HT-29 (cell line): ENCODE results near the gene PSEN2. TPM values are rescaled to one million over a fixed set of nuclear protein-coding genes. Genes with fewer than 3 reads are reported as not detected.

Experiments used
- DNase-seq: peaks from one replicate; pipeline ENCODE4 v3.0.0-alpha.2; 2015; ENCODE audit warnings: low spot score
- total RNA-seq: library from RNA; depleted of rRNA; stranded (reverse); fragments of >200 nt; shearing (Covaris generic); gene quantifications from 2 replicates; pipeline ENCODE4 v1.2.3, GENCODE V29; 2014

Gene PSEN2
- total RNA-seq, 1 experiment from 2014 or later: 16.2 TPM

DNA sequence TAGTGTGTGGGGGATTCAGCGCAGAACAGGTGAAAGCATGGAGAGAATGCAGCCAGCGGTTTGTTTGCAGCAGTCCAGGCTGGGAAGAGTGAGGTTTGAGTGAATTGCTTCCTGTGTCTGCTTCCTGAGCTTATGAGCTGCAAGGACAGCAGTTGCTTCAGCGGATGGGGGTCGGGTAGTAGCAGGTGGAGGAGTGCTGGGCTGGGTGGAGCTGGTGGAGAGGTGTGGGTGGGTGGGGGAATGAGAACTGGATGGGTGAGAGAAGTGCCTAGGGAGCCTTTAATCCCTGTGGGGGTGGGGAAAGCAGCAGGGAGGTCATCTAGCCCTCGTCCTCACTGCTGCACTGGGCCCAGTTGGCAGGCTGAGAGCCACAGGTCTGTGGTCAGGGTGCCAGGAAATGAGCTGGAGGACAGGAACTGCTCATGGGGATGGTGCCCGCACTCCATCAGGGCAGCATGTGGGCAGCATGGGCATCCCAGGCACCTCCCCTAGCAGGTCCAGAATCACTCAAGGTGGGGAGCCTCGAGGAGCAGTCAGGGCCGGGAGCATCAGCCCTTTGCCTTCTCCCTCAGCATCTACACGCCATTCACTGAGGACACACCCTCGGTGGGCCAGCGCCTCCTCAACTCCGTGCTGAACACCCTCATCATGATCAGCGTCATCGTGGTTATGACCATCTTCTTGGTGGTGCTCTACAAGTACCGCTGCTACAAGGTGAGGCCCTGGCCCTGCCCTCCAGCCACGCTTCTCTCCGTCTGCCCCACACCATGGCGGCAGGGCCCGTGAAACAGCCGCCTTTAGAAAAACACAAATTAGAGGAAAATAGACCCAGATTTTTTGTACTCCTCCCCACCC lies 14.8 kb downstream of the PSEN2 start:
- DNase-seq: no peak

DNA sequence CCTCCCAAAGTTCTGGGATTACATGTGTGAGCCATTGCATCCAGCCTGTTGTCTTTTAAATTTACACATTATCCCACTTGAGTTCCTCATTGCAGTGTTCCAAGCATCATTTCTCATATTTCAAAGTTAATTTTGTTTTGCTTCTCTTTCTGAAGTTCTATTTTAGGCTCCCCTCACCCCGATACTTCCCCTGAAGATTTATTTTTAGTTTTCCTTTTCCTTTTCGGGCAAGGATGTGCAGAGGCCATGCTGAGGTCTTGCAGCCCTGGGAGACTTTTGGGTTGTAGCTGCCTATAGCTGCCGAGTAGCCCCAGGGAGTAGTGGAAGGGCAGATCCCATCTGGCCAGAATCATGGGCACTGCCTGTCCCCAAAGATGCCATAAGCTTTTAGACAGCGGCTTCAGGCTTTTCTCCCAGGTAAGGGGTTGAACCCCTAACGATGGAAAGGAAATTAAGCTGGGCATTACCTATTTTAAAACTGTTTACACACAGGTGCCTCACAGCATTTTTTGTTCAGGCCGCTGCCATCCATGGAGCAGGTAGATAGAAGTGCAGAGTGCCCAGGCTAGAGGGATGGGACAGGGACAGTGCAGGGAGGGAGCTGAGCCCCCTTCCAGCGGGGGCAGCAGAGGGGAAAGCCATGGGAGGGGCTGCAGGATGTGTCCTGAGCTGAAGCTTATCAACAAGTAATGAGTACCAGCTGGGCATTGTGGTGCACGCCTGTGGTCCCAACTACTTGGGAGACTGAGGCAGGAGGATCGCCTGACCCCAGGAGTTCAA lies 15.9 kb downstream of the PSEN2 start:
- DNase-seq: no peak

DNA sequence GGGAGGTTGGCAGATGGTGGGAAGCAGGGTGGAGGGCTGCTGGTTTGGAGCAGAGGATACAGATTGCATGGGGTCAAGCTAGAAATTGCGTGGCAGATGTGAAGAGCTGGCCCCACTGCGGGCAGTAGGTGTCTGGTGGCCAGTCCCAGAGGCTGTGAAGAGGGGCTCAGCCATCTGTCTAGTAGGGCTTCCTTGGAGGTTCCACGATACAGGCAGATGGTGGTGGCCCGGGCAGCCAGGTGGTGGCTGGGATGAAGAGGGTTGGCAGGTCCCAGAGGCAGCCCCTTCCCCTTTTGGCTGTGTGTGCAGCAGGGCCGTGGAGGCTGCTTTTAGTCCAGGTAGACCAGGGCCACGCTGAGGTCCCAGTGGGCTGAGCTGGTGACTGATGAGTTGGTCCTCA lies 16.6 kb downstream of the PSEN2 start:
- no peak for DNase-seq

DNA sequence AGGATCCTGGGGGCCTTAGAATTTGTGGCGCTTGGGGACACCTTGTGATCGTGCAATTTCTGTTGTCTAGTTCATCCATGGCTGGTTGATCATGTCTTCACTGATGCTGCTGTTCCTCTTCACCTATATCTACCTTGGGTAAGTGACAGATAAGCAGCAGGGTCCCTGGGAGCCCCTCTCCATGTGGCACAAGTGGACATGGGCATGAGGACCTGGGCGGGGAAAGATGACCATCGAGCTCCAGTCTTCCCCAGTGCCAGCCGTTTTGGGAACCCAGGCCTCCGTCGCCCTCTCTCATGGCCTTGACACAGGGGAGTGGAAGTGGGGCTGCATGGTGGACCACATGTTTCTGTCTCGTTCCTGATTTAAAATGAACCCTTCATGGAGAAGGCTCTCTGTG lies 17.6 kb downstream of the PSEN2 start:
- no peak for DNase-seq

DNA sequence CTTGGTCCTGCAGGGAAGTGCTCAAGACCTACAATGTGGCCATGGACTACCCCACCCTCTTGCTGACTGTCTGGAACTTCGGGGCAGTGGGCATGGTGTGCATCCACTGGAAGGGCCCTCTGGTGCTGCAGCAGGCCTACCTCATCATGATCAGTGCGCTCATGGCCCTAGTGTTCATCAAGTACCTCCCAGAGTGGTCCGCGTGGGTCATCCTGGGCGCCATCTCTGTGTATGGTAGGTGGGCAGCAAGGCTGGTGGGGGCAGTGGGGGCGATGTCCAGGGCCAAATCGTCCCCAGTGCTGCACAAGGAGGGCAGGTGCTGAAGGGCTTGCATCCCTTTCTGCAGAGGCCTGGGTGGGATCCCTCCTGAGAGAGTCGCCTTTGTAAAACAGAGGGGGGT lies 18.4 kb downstream of the PSEN2 start:
- no peak for DNase-seq

DNA sequence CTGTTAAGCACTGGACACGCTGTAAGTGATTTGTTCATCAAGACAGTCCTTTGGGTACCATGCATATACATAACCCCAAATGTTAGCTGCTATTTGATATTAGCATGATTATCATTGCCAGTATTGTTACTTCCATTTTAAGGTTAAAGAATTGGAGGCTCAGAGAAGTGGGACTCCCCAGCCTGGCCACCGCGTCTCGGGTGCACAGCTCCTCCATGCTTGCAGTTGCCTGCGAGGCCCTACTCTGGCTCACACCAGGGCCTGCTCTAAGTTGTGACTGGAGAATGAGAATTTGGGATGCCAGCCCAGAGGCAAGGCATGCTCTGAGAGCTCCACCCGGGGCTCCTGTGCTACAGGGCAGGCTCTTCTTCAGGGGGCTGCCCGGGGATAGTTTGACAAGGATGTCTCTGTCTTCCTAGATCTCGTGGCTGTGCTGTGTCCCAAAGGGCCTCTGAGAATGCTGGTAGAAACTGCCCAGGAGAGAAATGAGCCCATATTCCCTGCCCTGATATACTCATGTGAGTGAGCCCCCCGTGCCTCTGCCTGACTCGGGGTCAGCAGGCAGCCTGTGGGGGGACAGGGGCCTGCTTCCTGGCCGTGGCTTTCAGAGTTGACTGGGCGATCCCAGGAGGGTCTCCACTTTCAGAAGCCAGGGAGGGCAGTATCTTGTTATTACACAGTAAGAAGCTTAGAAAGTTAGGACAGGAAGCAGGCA lies 19.4 kb downstream of the PSEN2 start:
- DNase-seq: no peak

DNA sequence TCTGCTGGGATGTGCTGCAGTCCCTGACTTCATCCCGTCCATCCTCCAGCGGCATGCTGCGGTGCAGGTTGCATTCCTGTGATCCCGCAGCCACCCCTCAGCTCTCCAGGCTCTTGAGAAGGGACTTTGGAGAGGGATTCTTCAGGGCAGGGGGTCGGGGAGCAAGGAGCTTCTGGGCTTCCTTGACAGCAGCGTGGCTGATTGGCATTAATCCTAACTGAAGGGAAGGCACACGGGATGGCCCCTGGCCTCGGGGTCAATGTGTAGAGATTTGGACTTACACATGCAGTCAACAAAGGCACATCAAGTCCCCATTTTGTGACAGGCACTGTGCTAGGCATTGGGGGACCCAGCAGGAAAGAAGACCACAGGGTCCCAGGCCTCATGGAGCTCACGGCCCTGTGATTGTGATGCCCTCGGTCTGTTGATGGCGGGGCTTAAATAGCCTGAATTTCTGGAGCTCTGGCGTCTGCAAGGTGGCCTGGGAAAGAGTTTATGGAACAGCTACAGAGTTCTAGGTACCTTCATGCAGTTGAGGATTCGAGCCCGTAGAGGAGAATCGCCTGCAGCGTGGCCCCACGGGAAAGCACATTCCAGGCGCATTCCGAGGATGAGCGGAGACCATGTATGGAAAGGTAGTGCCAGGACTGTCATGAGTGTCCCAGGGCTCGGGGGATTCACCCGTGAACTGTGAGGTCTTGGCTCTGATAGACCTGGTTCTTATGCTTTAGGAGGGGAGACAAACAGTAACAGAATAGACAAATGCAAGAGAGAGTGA lies 20.1 kb downstream of the PSEN2 start:
- no peak for DNase-seq

DNA sequence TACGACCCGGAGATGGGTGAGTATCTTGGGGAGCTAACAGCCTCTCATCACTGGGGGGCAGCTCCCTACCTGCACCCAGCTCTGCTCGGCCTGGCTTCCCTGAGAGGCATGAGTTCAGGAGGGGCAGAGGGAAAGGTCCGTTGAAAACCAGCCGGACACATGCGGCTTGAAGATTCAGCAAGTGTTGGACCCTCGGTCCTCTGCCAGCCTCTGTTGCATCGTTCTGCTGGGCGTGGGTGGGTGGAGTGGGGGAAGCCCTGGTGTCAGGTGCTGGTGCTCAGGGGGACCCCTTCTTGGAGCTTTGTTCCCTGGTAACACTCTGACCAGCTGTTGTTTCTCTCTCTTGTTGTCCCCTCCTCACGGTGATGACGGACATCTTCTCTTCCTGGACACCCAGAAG lies 20.9 kb downstream of the PSEN2 start:
- DNase-seq: no peak

DNA sequence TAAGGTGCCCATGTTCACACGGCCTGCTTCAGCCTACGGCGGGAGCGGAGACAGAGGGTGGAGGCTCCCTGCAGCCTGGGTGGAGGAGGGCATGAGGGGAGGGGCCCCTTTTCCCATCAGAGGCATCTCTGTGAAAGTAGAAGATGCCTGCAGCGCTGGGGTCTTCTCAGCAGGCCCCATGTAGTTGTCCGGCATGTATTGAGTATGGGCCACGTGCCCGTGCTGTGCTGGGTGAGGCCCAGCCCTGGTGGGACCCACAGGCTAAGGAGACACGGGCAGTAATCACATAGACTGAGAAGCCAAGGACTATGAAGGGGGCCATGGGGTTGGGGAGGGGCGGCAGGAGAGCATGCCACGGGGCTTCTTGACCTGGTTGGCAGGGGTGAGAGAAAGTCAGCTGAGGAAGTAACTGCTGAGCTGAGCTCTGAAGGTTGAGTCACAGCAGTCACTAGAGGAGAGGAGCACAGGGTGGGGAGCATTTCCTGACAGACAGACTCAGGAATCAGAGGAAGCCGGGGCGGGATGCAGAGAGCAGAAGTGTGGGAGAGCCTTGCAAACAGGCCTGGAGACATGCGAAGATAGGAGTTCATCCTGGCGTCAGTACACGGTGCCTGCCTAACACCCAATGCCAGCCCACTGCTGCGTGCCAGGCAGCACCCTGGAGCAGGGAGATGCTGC lies 21.6 kb downstream of the PSEN2 start:
- no peak for DNase-seq

DNA sequence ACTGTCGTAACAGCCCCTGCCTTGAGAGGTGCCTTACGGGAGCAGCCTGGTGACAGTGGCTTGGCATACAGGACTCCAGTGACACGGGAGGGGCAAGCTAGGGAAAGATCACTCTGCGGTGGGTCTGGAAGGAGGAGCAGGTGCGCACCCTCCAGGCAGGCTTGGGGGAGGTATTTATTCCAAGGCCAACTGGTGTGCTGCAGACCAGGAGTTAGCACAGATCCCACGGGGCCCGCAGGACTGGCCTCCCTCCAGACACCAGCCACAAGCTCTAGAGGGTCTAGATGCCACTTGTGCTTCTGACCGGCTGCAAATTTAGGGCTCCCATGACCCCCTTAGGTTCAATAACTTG lies 22.1 kb downstream of the PSEN2 start:
- DNase-seq: no peak

DNA sequence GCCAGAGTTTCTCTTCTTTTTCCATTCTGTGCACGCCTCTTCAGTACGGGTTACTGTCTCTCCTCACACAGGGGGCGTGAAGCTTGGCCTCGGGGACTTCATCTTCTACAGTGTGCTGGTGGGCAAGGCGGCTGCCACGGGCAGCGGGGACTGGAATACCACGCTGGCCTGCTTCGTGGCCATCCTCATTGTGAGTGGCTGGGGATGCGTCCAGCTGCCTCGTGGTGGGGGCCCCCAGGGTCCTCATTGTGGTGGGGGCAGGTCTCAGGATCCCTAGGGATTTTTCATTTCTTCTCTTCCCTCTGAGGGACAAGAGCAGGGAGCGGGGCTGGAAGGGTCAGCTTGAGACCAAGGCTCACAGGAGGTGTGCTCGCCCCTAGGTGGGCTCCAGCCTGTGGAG lies 23.5 kb downstream of the PSEN2 start:
- DNase-seq: no peak

DNA sequence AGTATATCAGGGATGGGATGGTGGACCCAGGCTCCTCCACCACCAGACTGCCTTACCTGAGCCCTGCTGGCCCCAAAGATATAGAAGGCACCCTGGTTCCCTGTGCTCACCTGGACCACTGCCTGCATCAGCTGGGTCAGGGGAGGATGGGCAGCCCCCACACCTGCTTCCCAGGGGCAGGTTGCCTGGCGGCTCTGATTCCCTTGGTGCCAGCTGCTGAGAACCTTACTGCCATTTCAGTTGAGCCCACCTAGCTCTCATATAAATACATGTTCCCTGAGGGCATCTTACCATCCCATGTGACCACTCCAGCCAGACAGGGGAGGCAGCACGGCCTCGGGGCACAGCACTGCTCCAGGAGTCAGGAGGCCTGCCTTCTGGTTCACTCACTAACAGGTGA lies 24.4 kb downstream of the PSEN2 start:
- DNase-seq: no peak

DNA sequence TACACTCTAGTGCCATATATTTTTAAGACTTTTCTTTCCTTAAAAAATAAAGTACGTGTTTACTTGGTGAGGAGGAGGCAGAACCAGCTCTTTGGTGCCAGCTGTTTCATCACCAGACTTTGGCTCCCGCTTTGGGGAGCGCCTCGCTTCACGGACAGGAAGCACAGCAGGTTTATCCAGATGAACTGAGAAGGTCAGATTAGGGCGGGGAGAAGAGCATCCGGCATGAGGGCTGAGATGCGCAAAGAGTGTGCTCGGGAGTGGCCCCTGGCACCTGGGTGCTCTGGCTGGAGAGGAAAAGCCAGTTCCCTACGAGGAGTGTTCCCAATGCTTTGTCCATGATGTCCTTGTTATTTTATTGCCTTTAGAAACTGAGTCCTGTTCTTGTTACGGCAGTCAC lies 25.2 kb downstream of the PSEN2 start:
- no peak for DNase-seq

DNA sequence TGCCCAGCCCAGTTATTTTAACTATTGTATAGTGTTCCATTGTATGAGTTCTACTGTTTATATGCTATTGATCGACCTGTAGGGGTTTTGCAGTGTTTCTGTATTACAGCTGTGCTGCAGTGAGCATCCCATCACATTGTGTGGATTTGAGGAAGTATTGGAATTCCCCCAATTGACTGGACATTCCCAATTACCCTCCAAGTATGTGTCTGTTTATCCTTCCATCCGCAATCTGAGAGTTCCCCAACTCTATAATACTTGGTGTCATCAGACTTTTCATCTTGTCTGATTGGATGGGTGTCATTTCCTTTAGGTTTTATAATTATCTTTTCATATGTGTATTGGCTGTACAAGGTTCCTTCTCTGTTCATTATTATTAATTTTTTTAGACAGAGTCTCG lies 27.8 kb downstream of the PSEN2 start:
- no peak for DNase-seq

DNA sequence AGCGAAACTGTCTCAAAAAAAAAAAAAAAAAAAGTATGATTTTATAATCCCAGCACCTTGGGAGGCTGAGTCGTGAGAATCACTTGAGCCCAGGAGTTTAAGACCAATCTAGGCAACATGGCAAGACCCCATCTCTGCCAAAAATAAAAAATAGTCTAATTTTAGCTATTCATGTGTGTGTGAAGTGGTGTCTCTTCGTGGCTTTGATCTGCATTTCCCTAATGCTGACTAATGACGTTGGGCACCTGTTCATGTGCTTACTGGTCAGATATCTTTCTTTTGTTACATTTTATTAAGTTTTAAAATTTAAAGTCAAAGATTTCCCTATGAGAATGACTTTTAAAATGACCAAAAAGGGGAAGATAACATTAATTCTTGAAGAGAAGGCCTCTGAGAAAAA lies 31.0 kb downstream of the PSEN2 start:
- no peak for DNase-seq

DNA sequence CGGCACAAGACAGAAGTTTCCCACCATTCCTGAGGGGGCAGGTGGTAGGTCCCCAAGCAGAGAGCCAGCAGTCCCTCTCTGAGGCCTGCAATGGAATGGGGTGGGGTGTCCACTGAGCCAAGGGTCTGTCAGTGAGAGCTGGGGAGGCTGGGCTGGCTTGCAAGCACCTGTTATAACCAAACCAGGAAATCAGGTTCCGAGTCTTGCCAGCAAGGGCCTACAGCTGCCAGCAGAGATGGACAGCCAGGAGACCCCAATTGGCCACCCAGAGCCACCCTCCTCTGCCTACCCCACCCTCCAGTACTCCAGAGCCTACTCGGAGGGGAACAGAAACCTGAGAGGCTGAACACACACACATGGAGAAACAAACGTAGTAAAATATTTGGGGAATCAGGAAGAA lies 32.2 kb downstream of the PSEN2 start:
- no peak for DNase-seq

DNA sequence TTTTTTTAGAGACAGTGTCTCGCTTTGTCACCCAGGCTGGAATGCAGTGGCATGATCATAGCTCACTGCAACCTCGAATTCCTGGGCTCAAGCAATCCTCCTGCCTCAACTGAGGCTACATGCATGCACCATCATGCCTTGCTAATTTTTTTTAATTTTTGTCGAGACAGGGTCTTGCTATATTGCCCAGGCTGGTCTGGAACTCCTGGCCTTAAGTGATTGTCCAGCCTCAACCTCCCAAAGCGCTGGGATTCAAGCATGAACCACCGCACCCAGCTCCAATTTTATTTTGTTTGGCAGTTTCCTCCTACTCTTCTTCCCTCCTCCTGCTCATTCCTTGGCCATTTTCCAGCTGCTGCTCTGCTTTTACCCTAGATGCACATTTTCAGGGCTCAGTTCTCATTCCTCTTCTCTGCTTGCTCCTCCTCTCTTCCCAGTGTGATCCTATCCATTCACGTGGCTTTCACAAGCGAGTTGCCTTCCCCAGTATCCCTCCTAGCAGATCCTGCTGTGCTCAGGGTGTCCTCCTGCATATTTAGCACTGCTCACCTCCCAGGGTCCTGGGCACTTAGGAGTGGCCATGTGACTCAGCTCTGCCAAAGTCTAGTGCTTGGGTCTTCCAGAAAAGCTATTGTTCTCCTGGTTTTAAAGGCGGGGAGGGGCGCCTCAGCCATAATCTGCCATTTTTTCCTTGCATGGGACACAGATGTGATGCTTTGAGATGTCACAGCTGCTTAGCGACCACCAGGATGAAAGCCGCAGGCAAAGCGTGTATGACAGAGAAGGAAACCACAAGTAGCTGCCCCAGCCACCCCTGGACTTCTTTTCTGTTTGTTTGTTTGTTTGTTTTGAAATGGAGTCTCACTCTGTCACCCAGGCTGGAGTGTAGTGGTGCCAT lies 33.7 kb downstream of the PSEN2 start:
- no peak for DNase-seq

DNA sequence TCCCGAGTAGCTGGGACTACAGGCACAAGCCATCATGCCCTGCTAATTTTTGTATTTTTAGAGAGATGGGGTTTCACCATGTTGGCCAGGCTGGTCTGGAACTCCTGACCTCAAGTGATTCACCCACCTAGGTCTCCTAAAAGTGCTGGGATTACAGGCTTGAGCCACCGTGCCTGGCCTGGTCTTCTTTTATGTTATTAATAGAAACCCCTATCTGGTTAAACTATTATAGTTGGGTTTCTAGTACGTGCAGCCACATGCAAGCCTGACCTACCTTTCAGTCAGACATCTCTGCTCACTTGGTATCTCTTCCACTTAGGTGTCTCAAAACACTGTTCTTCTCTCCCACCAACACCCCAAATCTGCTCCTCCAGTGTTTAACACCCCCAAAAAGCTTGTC lies 34.4 kb downstream of the PSEN2 start:
- no peak for DNase-seq

DNA sequence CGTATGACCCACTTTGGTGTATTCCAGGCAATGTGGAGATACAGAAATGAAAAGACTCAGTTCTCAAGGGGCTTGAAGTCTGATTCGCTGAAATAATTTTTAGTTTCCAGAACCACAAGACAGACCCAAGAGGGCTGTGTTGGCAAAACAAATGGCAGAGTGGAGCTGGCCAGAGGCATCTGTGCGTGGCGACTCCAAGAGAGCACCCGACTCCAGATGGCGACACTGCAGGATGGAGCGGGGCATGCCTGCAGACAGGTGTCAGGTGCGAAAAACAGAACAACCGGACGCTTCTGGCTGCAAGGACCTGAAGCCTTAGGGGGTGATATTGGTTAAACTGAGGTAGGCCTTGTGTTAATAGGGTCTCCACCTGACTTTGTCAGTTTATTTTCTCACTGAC lies 38.0 kb downstream of the PSEN2 start:
- DNase-seq: no peak

DNA sequence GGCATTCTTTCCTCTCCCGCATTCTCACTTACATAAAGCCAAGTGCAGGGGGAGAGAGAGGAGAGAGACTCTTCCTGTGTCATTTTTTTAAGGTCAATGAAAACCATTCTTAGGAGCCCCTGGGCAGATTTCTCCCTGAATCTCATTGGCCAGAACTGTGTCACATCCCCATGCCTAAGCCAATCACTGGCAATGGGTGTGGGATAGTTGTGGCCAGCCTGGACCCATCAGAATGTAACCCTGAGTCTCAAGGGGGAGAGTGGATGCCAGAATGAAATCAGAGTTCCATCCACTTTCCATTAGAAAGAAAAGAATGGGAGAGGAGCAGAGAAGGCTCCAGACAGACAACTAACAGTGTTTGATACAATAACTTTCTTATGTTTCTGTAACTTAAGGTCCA lies 38.5 kb downstream of the PSEN2 start:
- DNase-seq: no peak
